ENCODE results near the gene DNAJB1.

DNAJB1 gene

GRCh38 chr19:14467391-14467790 is 50.8 kb downstream of the DNAJB1 start:
- peaks cover under 1% of the 10 kb centered on the region for H3K27me3 Mint-ChIP-seq
- DNase-seq (ENCODE audit: low spot score in 2 of 2) (no peak), ATAC-seq (replicated peaks; ENCODE audit: extremely low read depth, poor library complexity, severe bottlenecking) (no peak)
- H3K9me3 Mint-ChIP-seq: no peaks in the 10 kb centered on the region
- H3K27ac Mint-ChIP-seq (ENCODE audit: low read depth): no peak overlapping the region
- H3K4me3 Mint-ChIP-seq: no peak overlapping the region
- peaks cover 64% of the 10 kb centered on the region for H3K36me3 Mint-ChIP-seq (ENCODE audit: insufficient read depth)
- H3K4me1 Mint-ChIP-seq: peaks cover 9% of the 10 kb centered on the region
